HG03280 (cell line): ENCODE results near the gene CCDC157.

Source experiments
- ATAC-seq: cut with Tn5 transposase; IDR thresholded peaks from one replicate; pipeline ENCODE4 v1.9.1; 2021; ENCODE audit warnings: mild to moderate bottlenecking, moderate library complexity; ENCODE audit not compliant: unreplicated experiment

The CCDC157 gene

GRCh38 chr22:30356449-30357235 is at the start of gene CCDC157, which contains the start of gene SF3A1:
CCDC157 (plus strand) TSS chr22:30357007; CDS start chr22:30366001, 8,994 bp downstream.
SF3A1 (minus strand) TSS chr22:30356894; CDS start chr22:30356792, 102 bp downstream.
- peak; percentile 93 for ATAC-seq

- ATAC-seq, result no peak
These were observed 49.7 kb upstream of the CCDC157 start for GRCh38 chr22:30307041-30307574.

GRCh38 chr22:30308093-30308492 is 48.7 kb upstream of the CCDC157 start:
- no peak for ATAC-seq

- no peak for ATAC-seq
These were observed 48.1 kb upstream of the CCDC157 start for GRCh38 chr22:30308518-30309230.

GRCh38 chr22:30309951-30310741 is 46.7 kb upstream of the CCDC157 start:
- peak; percentile 45 for ATAC-seq

- no peak for ATAC-seq
These were observed 45.7 kb upstream of the CCDC157 start for GRCh38 chr22:30310881-30311771.

GRCh38 chr22:30312053-30312452 is 44.8 kb upstream of the CCDC157 start:
- ATAC-seq, result no peak

GRCh38 chr22:30313527-30314363 is 43.1 kb upstream of the CCDC157 start:
- no peak for ATAC-seq

- no peak for ATAC-seq
These were observed 41.9 kb upstream of the CCDC157 start for GRCh38 chr22:30314915-30315314.

- ATAC-seq, result no peak
These were observed 40.7 kb upstream of the CCDC157 start for GRCh38 chr22:30315962-30316576.

GRCh38 chr22:30317778-30318177 is 39.0 kb upstream of the CCDC157 start:
- no peak for ATAC-seq

- ATAC-seq, result no peak
These were observed 37.9 kb upstream of the CCDC157 start for GRCh38 chr22:30318799-30319419.

GRCh38 chr22:30320021-30320556 is 36.7 kb upstream of the CCDC157 start:
- no peak for ATAC-seq

- no peak for ATAC-seq
These were observed 35.3 kb upstream of the CCDC157 start for GRCh38 chr22:30321461-30321860.

- no peak for ATAC-seq
These were observed 33.6 kb upstream of the CCDC157 start for GRCh38 chr22:30323246-30323645.

- ATAC-seq, result no peak
These were observed 32.6 kb upstream of the CCDC157 start for GRCh38 chr22:30324014-30324730.

- no peak for ATAC-seq
These were observed 31.6 kb upstream of the CCDC157 start for GRCh38 chr22:30325065-30325720.
